HepG2 (cell line): ENCODE results near the gene C2. TPM values are rescaled to one million over a fixed set of nuclear protein-coding genes. Genes with fewer than 3 reads are reported as not detected.

Experiments
- CTCF ChIP-seq: sonication (generic); formaldehyde crosslinking; IDR thresholded peaks from 2 replicates; pipeline ENCODE4 v1.5.0; 2020; ENCODE audit warnings: mild to moderate bottlenecking, missing genetic modification reagents, moderate library complexity
- DNMT1 ChIP-seq: sonication (generic); formaldehyde crosslinking; IDR thresholded peaks from 2 replicates; pipeline ENCODE4 v1.5.1; 2020; ENCODE audit warnings: mild to moderate bottlenecking, missing genetic modification reagents
- EED ChIP-seq: sonication (generic); formaldehyde crosslinking; IDR thresholded peaks from 2 replicates; pipeline ENCODE4 v1.5.0; 2020; ENCODE audit warnings: mild to moderate bottlenecking, missing genetic modification reagents
- HHEX ChIP-seq: IDR thresholded peaks from 2 replicates; pipeline ENCODE4 v1.6.1; 2016; ENCODE audit warnings: control low read depth
- HOXA7 ChIP-seq: sonication (generic); formaldehyde crosslinking; IDR thresholded peaks from 2 replicates; pipeline ENCODE4 v1.8.1; 2022; ENCODE audit warnings: mild to moderate bottlenecking, missing genetic modification reagents, moderate library complexity
- MLXIP ChIP-seq: sonication (generic); formaldehyde crosslinking; IDR thresholded peaks from 2 replicates; pipeline ENCODE4 v1.9.0; 2021; ENCODE audit warnings: missing genetic modification reagents, borderline replicate concordance
- NR3C1 ChIP-seq: sonication (generic); formaldehyde crosslinking; IDR thresholded peaks from 2 replicates; pipeline ENCODE4 v1.4.0; 2020; ENCODE audit warnings: missing genetic modification reagents
- SNAI1 ChIP-seq: sonication (generic); formaldehyde crosslinking; IDR thresholded peaks from 2 replicates; pipeline ENCODE4 v1.5.0; 2020; ENCODE audit warnings: mild to moderate bottlenecking, missing genetic modification reagents, borderline replicate concordance
- TAF15 ChIP-seq: fragments of 200-400 bp; formaldehyde crosslinking; IDR thresholded peaks from one replicate; pipeline ENCODE4 v1.6.1; 2018; ENCODE audit warnings: mild to moderate bottlenecking, low read depth, low read length; ENCODE audit not compliant: poor library complexity, severe bottlenecking
- ZBTB37 ChIP-seq: sonication (generic); formaldehyde crosslinking; IDR thresholded peaks from 2 replicates; pipeline ENCODE4 v1.4.0; 2020; ENCODE audit warnings: mild to moderate bottlenecking, missing genetic modification reagents
- ZFP36L1 ChIP-seq: sonication (generic); formaldehyde crosslinking; IDR thresholded peaks from 2 replicates; pipeline ENCODE4 v1.8.0; 2022; ENCODE audit warnings: mild to moderate bottlenecking, missing genetic modification reagents, moderate library complexity
- ZNF792 ChIP-seq: IDR thresholded peaks from 2 replicates; pipeline ENCODE4 v1.6.1; 2016
- polyA plus RNA-seq, 8 experiments: library from polyadenylated mRNA; depleted of rRNA in 3 of 8; stranded (reverse) in 7 of 8; unstranded in 1 of 8; fragments of >200 nt; fragmentation: Illumina TruSeq in 4 of 8; extraction: Trizol in 4 of 8; gene quantifications; 2 replicates each; pipeline versions ENCODE4 v1.2.1 to v1.2.3, GENCODE V29; 2011 to 2016; ENCODE audit warnings: low read depth in 4 of 8, missing spikeins in 1 of 8, mixed read lengths in 1 of 8; ENCODE audit not compliant: insufficient read depth in 1 of 8
- total RNA-seq, 5 experiments: library from RNA; depleted of rRNA; stranded (reverse); fragments of >200 nt; fragmentation: Illumina TruSeq; extraction: Trizol; gene quantifications; 2 replicates each; pipeline ENCODE4 v1.2.3, GENCODE V29; 2016; ENCODE audit warnings: low read depth in 1 of 5
- TF ChIP-seq, protein P1 (sequence below), 2 experiments: IDR thresholded peaks; 2 replicates each; pipeline ENCODE4 v1.6.1; 2011 to 2012; ENCODE audit warnings: low read length in 2 of 2, borderline replicate concordance in 1 of 2, low read depth in 1 of 2, mild to moderate bottlenecking in 1 of 2, moderate library complexity in 1 of 2
- TF ChIP-seq, protein P2 (sequence below): sonication (generic); formaldehyde crosslinking; IDR thresholded peaks from 2 replicates; pipeline ENCODE4 v1.8.0; 2022; ENCODE audit warnings: missing genetic modification reagents, low read depth, mild to moderate bottlenecking, borderline replicate concordance
- TF ChIP-seq, protein P3 (sequence below): sonication (generic); formaldehyde crosslinking; conservative IDR thresholded peaks from 2 replicates; pipeline ENCODE4 v1.8.0; 2022; ENCODE audit warnings: mild to moderate bottlenecking, moderate library complexity, missing genetic modification reagents

Gene C2
- total and polyA plus RNA-seq, 2 of the 13 experiments (the other 11 are each of a cell fraction or from before 2014, with no cell fraction given) = 165 to 307 TPM

DNA sequence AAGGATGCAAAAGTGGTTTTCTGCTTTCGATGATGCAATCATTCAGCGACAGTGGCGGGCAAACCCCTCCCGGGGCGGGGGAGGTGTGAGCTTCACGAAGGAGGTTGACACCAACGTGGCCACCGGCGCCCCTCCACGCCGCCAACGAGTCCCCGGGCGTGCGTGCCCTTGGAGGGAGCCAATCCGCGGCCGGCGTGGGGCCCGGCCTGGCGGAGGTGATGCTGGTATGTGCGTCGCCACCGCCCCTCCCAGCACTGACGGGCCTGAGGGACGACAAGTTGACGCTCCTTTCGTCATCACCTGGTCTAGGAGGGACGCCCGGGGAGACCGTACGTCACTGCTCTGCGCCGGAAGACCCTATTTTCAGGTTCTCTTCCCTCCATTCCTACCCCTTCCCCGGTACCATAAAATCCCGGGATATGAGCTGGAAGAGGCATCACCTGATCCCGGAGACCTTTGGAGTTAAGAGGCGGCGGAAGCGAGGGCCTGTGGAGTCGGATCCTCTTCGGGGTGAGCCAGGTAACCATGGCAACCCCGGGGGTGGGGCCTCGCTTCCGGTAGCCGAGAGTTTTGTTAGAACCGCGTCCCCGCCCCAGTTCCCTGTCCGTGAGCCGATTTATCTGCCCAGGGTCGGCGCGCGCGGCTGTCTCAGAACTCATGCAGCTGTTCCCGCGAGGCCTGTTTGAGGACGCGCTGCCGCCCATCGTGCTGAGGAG lies 44.6 kb downstream of the C2 start, which contains the start of gene DXO (continued):
- TF ChIP-seq HOXA7 (CRISPR knock-in tag) (no peak), NR3C1 (CRISPR knock-in tag) (no peak), ZNF792 (peak; percentile 75), CTCF (CRISPR knock-in tag) (peak; percentile 17; the same call in 1 of the 2 replicates), TAF15 (peak; percentile 76), EED (peak; percentile 70; the same call in 1 of the 2 replicates), DNMT1 (CRISPR knock-in tag) (peak; percentile 28; the same call in 1 of the 2 replicates), ZBTB37 (CRISPR knock-in tag) (no peak), SNAI1 (CRISPR knock-in tag) (peak; percentile 60; the same call in 1 of the 2 replicates), HHEX (CRISPR knock-in tag) (no peak; the same call in 1 of the 2 replicates), ZFP36L1 (CRISPR knock-in tag) (no peak; the same call in 1 of the 2 replicates), MLXIP (no peak; the same call in 1 of the 2 replicates)
- TF ChIP-seq, protein P1, sequence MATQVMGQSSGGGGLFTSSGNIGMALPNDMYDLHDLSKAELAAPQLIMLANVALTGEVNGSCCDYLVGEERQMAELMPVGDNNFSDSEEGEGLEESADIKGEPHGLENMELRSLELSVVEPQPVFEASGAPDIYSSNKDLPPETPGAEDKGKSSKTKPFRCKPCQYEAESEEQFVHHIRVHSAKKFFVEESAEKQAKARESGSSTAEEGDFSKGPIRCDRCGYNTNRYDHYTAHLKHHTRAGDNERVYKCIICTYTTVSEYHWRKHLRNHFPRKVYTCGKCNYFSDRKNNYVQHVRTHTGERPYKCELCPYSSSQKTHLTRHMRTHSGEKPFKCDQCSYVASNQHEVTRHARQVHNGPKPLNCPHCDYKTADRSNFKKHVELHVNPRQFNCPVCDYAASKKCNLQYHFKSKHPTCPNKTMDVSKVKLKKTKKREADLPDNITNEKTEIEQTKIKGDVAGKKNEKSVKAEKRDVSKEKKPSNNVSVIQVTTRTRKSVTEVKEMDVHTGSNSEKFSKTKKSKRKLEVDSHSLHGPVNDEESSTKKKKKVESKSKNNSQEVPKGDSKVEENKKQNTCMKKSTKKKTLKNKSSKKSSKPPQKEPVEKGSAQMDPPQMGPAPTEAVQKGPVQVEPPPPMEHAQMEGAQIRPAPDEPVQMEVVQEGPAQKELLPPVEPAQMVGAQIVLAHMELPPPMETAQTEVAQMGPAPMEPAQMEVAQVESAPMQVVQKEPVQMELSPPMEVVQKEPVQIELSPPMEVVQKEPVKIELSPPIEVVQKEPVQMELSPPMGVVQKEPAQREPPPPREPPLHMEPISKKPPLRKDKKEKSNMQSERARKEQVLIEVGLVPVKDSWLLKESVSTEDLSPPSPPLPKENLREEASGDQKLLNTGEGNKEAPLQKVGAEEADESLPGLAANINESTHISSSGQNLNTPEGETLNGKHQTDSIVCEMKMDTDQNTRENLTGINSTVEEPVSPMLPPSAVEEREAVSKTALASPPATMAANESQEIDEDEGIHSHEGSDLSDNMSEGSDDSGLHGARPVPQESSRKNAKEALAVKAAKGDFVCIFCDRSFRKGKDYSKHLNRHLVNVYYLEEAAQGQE (IDR thresholded peaks at IDR 0.05; ENCODE audit: borderline replicate concordance in 1 of 2, low read depth in 1 of 2, low read length in 2 of 2) = no peak; a peak in 1 of 4 replicates
- TF ChIP-seq, protein P2, sequence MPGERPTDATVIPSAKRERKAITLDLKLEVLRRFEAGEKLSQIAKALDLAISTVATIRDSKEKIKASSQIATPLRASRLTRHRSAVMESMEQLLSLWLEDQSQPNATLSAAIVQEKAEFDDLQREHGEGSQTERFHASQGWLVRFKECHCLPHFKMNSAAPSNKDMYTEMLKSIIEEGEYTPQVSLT (CRISPR knock-in tag) = 0 out of 2 replicates have a peak, but pooled peaks have one; percentile 32
- TF ChIP-seq, protein P3, sequence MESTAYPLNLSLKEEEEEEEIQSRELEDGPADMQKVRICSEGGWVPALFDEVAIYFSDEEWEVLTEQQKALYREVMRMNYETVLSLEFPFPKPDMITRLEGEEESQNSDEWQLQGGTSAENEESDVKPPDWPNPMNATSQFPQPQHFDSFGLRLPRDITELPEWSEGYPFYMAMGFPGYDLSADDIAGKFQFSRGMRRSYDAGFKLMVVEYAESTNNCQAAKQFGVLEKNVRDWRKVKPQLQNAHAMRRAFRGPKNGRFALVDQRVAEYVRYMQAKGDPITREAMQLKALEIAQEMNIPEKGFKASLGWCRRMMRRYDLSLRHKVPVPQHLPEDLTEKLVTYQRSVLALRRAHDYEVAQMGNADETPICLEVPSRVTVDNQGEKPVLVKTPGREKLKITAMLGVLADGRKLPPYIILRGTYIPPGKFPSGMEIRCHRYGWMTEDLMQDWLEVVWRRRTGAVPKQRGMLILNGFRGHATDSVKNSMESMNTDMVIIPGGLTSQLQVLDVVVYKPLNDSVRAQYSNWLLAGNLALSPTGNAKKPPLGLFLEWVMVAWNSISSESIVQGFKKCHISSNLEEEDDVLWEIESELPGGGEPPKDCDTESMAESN (CRISPR knock-in tag) = peak; percentile 64
